Endothelial cell of umbilical vein (primary cell): ENCODE data around the gene ASS1. TPM values are rescaled to one million over a fixed set of nuclear protein-coding genes. Genes with fewer than 3 reads are reported as not detected.

Source experiments
- BruUV-seq: library from RNA; stranded (reverse); fragments of 400-500 nt; replicated peaks from 2 replicates; lab custom pipeline; 2021; lab: Mats Ljungman, UMichigan
- CTCF ChIA-PET: fragments of 300-600, 350-600 bp; sonication (Branson Sonifier 250); formaldehyde crosslinking; loops from one replicate; lab custom pipeline; 2021; ENCODE audit warnings: antibody characterized with exemption, inconsistent platforms; lab: Charles Lee
- POLR2A ChIA-PET: fragments of 300-600, 350-600 bp; sonication (Branson Sonifier 250); formaldehyde crosslinking; loops from one replicate; lab custom pipeline; 2021; ENCODE audit warnings: antibody characterized with exemption, inconsistent platforms; lab: Charles Lee
- DNase-seq: peaks from one replicate; pipeline ENCODE4 v3.0.0-alpha.2; 2011; ENCODE audit warnings: low read depth, low spot score
- FAIRE-seq: peaks from 2 replicates; lab custom pipeline; 2011; peaks lifted over from hg19 to GRCh38; lab: Jason Lieb, UNC
- H2AFZ ChIP-seq: 2 replicates; pipeline ENCODE4 v1.6.0; 2012; ENCODE audit warnings: low read depth, low read length, control low read depth, inconsistent platforms
- H3K27ac ChIP-seq: 2 replicates; pipeline ENCODE4 v1.5.1; 2011; ENCODE audit warnings: low read depth, mild to moderate bottlenecking, control low read depth, low read length, moderate library complexity; ENCODE audit not compliant: insufficient read depth
- H3K27me3 ChIP-seq, 2 experiments: 2 replicates each; pipeline versions ENCODE4 v1.6.0 to v1.6.1; 2011; ENCODE audit warnings: low read length in 2 of 2, mixed read lengths in 1 of 2; ENCODE audit not compliant: control insufficient read depth in 2 of 2, insufficient read depth in 2 of 2
- H3K36me3 ChIP-seq, 2 experiments: 2 replicates in 1 of 2; 3 replicates in 1 of 2; pipeline ENCODE4 v1.5.1; 2011; ENCODE audit warnings: low read length in 2 of 2, mild to moderate bottlenecking in 1 of 2, moderate library complexity in 1 of 2; ENCODE audit not compliant: control insufficient read depth in 2 of 2, insufficient read depth in 2 of 2; ENCODE audit errors: extremely low read depth in 1 of 2
- H3K4me1 ChIP-seq: 3 replicates; pipeline ENCODE4 v1.5.1; 2011; ENCODE audit warnings: mild to moderate bottlenecking, low read length; ENCODE audit not compliant: control insufficient read depth, insufficient read depth; ENCODE audit errors: extremely low read depth
- H3K4me2 ChIP-seq: 2 replicates; pipeline ENCODE4 v1.6.1; 2011; ENCODE audit warnings: low read length, control low read depth, mixed read lengths; ENCODE audit not compliant: insufficient read depth
- H3K4me3 ChIP-seq, 3 experiments: fragments of 200-600 bp in 1 of 3; sonication (generic), shearing (Covaris generic) in 1 of 3; replicated peaks in 1 of 3; 2 replicates each; pipeline ENCODE4 v1.5.1; 2011 to 2016; ENCODE audit warnings: control low read depth in 3 of 3, low read length in 3 of 3, mild to moderate bottlenecking in 2 of 3, inconsistent platforms in 1 of 3, low read depth in 1 of 3, moderate library complexity in 1 of 3; ENCODE audit not compliant: insufficient read depth in 1 of 3
- H3K79me2 ChIP-seq: 2 replicates; pipeline ENCODE4 v1.6.0; 2012; ENCODE audit warnings: low read length, inconsistent platforms; ENCODE audit not compliant: control insufficient read depth, insufficient read depth
- H3K9ac ChIP-seq: replicated peaks from 2 replicates; pipeline ENCODE3; 2011; ENCODE audit warnings: low read length, control low read depth; ENCODE audit not compliant: insufficient read depth; ENCODE audit errors: extremely low read depth
- H3K9me1 ChIP-seq: replicated peaks from 3 replicates; pipeline ENCODE4 v1.6.0; 2011; ENCODE audit warnings: mild to moderate bottlenecking, low read length; ENCODE audit not compliant: control insufficient read depth, insufficient read depth; ENCODE audit errors: extremely low read depth
- H3K9me3 ChIP-seq: replicated peaks from 2 replicates; pipeline ENCODE4 v1.5.1; 2012; ENCODE audit warnings: low read length, inconsistent platforms; ENCODE audit not compliant: control insufficient read depth, insufficient read depth
- H4K20me1 ChIP-seq: replicated peaks from 2 replicates; pipeline ENCODE3; 2011; ENCODE audit warnings: mild to moderate bottlenecking, low read length; ENCODE audit not compliant: control insufficient read depth, insufficient read depth; ENCODE audit errors: extremely low read depth
- EZH2 ChIP-seq: IDR thresholded peaks from 2 replicates; pipeline ENCODE4 v1.6.1; 2012; ENCODE audit warnings: borderline replicate concordance, low read depth, mild to moderate bottlenecking, moderate library complexity, low read length, inconsistent platforms; ENCODE audit not compliant: severe bottlenecking
- FOS ChIP-seq: IDR thresholded peaks from 2 replicates; pipeline ENCODE4 v1.6.1; 2011; ENCODE audit warnings: mild to moderate bottlenecking, low read length, moderate library complexity, borderline replicate concordance; ENCODE audit not compliant: insufficient read depth
- GATA2 ChIP-seq: IDR thresholded peaks from 2 replicates; pipeline ENCODE4 v1.7.0; 2011; ENCODE audit warnings: low read depth, mild to moderate bottlenecking, moderate library complexity, mixed read lengths, low read length; ENCODE audit not compliant: insufficient read length, insufficient read depth
- JUN ChIP-seq: IDR thresholded peaks from 2 replicates; pipeline ENCODE4 v1.6.1; 2011; ENCODE audit warnings: borderline replicate concordance, low read depth; ENCODE audit not compliant: insufficient read length, insufficient read depth
- MYC ChIP-seq: IDR thresholded peaks from one replicate; pipeline ENCODE4 v1.6.1; 2011; ENCODE audit warnings: mild to moderate bottlenecking, low read depth, low read length
- POLR2A ChIP-seq: IDR thresholded peaks from 2 replicates; pipeline ENCODE4 v1.6.1; 2012; ENCODE audit warnings: low read depth, mild to moderate bottlenecking, control low read depth, low read length
- POLR2AphosphoS5 ChIP-seq: IDR thresholded peaks from 2 replicates; pipeline ENCODE4 v1.6.1; 2012; ENCODE audit warnings: low read depth, mild to moderate bottlenecking, control low read depth, low read length, moderate library complexity; ENCODE audit not compliant: insufficient read depth
- dilution Hi-C: fragments of 300-500 bp; cut with MboI; formaldehyde crosslinking; loops from one replicate; pipeline ENCODE4 v1.15.0; 2019; ENCODE audit warnings: low sequenced_read_pairs; ENCODE audit not compliant: extremely low pct_ligation_motif_present
- intact Hi-C: fragments of 100-400 bp; cut with micrococcal nuclease; formaldehyde crosslinking; loops from one replicate; pipeline ENCODE4 v1.10.0; 2022
- polyA plus RNA-seq, 4 experiments: library from polyadenylated mRNA; depleted of rRNA in 3 of 4; stranded (reverse) in 3 of 4; unstranded in 1 of 4; fragments of >200 nt; gene quantifications; 2 replicates each; pipeline versions ENCODE4 v1.2.1 to v1.2.3, GENCODE V29; 2011 to 2012; ENCODE audit warnings: missing spikeins in 1 of 4
- total RNA-seq: library from RNA; stranded (reverse); gene quantifications from 2 replicates; pipeline ENCODE4 v1.2.3, GENCODE V29; 2021
- TF ChIP-seq, protein P1 (sequence below), 2 donors: IDR thresholded peaks; 1 replicate in 1 of 2; 2 replicates in 1 of 2; pipeline ENCODE4 v1.5.1; 2011; ENCODE audit warnings: low read length in 2 of 2, mild to moderate bottlenecking in 2 of 2, moderate library complexity in 2 of 2, control low read depth in 1 of 2, inconsistent platforms in 1 of 2, low read depth in 1 of 2; ENCODE audit not compliant: insufficient read depth in 1 of 2; ENCODE audit errors: extremely low read depth in 1 of 2
- TF ChIP-seq, protein P2 (sequence below): IDR thresholded peaks from 2 replicates; pipeline ENCODE4 v1.6.1; 2011; ENCODE audit not compliant: insufficient read depth, insufficient read length

Gene ASS1
- total and polyA plus RNA-seq, 2 donors (not counting 3 experiments of a cell fraction or from before 2014, with no cell fraction given) = 3.6 to 12.4 TPM

DNA sequence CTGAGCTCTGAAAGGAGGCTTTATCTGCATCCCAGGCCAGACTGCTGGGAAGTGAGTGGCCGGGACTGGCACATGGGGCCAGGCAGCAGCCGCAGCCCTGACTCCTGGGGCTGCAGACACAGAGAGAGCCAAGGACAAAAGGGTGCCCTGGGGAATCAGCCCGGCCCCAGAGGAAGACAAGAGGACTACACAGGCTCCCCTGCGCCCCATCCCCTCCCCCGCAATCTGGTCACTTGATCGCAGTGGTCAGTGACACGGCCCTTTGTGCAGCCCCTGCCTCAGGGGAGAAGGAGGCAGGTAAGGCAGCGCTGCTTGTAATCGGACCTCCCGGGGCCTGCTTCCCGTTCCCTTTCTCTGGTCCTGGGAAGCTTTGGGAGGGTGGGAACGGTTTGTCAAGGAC lies 79.2 kb downstream of the ASS1 start:
- Histone ChIP-seq H3K27ac (no peak overlapping the region), H3K4me2 (no peak overlapping the region), H3K9me3 (no peaks in the 10 kb centered on the region), H3K9ac (no peak overlapping the region), H2AFZ (no peak overlapping the region), H3K79me2 (no peaks in the 10 kb centered on the region), H3K9me1 (no peaks in the 10 kb centered on the region), H3K27me3 (no peaks in the 10 kb centered on the region), H4K20me1 (no peaks in the 10 kb centered on the region), H3K4me1 (no peaks in the 10 kb centered on the region), H3K36me3 (no peaks in the 10 kb centered on the region), H3K4me3 (no peak overlapping the region)
- dilution Hi-C loops (no loop called here), intact Hi-C loops (no loop called here)
- POLR2A ChIA-PET = no interaction called here
- CTCF ChIA-PET = interaction anchor here (1.1 kb wide), 1 partner anchor 18 kb away, joined by 3 read pairs; no protein-coding TSS in a partner anchor
- no peak for FAIRE-seq
- no peak for TF ChIP-seq POLR2AphosphoS5
- DNase-seq = no peak
- BruUV-seq = no TSS peak

DNA sequence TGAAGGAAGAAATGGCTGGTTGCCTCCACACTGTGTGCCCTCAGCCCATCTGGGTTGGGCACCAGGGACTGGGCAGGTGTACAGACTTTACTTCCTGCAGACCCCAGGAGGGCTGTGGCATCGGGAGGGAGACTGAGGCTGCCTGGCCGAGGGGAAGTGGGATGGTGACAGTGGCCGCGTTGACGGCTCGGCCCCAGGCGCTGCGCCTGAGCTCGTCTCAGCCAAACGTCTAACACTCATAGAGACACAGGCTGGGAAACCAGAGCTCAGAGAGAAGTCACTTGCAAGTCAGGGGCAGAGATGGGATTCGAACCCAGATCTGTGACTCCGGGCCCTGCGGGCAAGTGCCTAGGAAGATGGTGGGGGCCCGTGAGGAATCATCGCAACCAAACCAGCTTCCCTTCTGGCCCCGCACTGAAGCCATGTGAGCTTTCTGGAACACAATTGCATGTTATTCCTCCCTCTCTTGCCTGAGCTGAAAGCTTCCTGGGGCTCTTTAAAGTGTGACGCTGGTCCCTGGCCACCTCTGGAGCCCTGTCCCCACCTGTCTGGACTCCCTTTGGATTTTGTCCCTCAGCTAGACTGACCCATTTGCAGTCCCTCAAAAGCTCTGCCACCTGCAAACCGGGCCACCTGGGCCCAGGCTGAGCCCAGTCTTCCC lies 81.6 kb downstream of the ASS1 start:
- TF ChIP-seq EZH2 (no peak), POLR2AphosphoS5 (no peak), POLR2A (no peak), FOS (no peak), JUN (no peak), MYC (no peak), GATA2 (no peak)
- TF ChIP-seq, protein P1, sequence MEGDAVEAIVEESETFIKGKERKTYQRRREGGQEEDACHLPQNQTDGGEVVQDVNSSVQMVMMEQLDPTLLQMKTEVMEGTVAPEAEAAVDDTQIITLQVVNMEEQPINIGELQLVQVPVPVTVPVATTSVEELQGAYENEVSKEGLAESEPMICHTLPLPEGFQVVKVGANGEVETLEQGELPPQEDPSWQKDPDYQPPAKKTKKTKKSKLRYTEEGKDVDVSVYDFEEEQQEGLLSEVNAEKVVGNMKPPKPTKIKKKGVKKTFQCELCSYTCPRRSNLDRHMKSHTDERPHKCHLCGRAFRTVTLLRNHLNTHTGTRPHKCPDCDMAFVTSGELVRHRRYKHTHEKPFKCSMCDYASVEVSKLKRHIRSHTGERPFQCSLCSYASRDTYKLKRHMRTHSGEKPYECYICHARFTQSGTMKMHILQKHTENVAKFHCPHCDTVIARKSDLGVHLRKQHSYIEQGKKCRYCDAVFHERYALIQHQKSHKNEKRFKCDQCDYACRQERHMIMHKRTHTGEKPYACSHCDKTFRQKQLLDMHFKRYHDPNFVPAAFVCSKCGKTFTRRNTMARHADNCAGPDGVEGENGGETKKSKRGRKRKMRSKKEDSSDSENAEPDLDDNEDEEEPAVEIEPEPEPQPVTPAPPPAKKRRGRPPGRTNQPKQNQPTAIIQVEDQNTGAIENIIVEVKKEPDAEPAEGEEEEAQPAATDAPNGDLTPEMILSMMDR (IDR thresholded peaks at IDR 0.05; ENCODE audit: extremely low read depth in 1 of 2, insufficient read depth in 1 of 2, low read depth in 1 of 2, low read length in 2 of 2) = no peak
- TF ChIP-seq, protein P2, sequence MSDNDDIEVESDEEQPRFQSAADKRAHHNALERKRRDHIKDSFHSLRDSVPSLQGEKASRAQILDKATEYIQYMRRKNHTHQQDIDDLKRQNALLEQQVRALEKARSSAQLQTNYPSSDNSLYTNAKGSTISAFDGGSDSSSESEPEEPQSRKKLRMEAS = no peak
- dilution Hi-C loops = no loop called here
- BruUV-seq = no TSS peak
- DNase-seq (no peak), FAIRE-seq (no peak)
- ChIA-PET CTCF (interaction anchor here (0.8 kb wide), 1 partner anchor 9 kb away, joined by 4 read pairs; no protein-coding TSS in a partner anchor), POLR2A (no interaction called here)
- no peaks in the 10 kb centered on the region for H3K4me1 ChIP-seq
- H3K36me3 ChIP-seq = no peaks in the 10 kb centered on the region
- peaks cover 0 to 4% of the 10 kb centered on the region in 2 experiments for H3K27me3 ChIP-seq
- H3K79me2 ChIP-seq = no peaks in the 10 kb centered on the region
- no peaks in the 10 kb centered on the region for H4K20me1 ChIP-seq
- H3K9ac ChIP-seq = no peak overlapping the region
- no peak overlapping the region for H2AFZ ChIP-seq
- no peak overlapping the region for H3K4me2 ChIP-seq
- H3K9me1 ChIP-seq = no peaks in the 10 kb centered on the region
- intact Hi-C loops = no loop called here
- no peaks in the 10 kb centered on the region for H3K9me3 ChIP-seq
- no peak overlapping the region for H3K4me3 ChIP-seq
- H3K27ac ChIP-seq = no peak overlapping the region
